Lower leg skin (tissue), 3 donors: ENCODE data around the gene ISLR.

Experiments used
- CTCF ChIP-seq, 3 donors: fragments of 450-650 bp; IDR thresholded peaks; one replicate each; pipeline ENCODE4 v1.5.1; 2016; ENCODE audit warnings: antibody characterized with exemption in 3 of 3, mild to moderate bottlenecking in 3 of 3, moderate library complexity in 2 of 3
- POLR2A ChIP-seq, 2 donors: fragments of 450-650 bp; IDR thresholded peaks; one replicate each; pipeline ENCODE4 v1.6.1; 2016 to 2017; ENCODE audit warnings: antibody characterized with exemption in 2 of 2, mild to moderate bottlenecking in 1 of 2, moderate library complexity in 1 of 2

- TF ChIP-seq POLR2A (IDR thresholded peaks at IDR 0.05) (no peak), CTCF (IDR thresholded peaks at IDR 0.05) (no peak)
Measured at GRCh38 chr15:74215958-74216357, 42.4 kb downstream of the ISLR start.
